Skin epidermis (tissue), 12 donors: ENCODE measurements around the gene SLC9A6.
"Not testable (repeated sequence)": the region's sequence is repeated elsewhere in the genome, so short reads cannot be mapped to it uniquely, and the experiment has no call there.

Source experiments
- H3K27ac ChIP-seq, 21 experiments: fragments of 200-600 bp; sonication (generic) in 11 of 21; one replicate each; pipeline ENCODE4 v1.5.0; 2020; ENCODE audit warnings: mild to moderate bottlenecking in 3 of 21, inconsistent platforms in 2 of 21, moderate library complexity in 2 of 21
- H3K4me3 ChIP-seq, 7 experiments: fragments of 200-600 bp; sonication (generic) in 2 of 7; one replicate each; pipeline ENCODE4 v1.5.0; 2020; ENCODE audit warnings: inconsistent platforms in 2 of 7, mild to moderate bottlenecking in 2 of 7, moderate library complexity in 1 of 7

The SLC9A6 gene

GRCh38 chrX:136025091-136025490 is 39.9 kb downstream of the SLC9A6 start:
- Histone ChIP-seq H3K27ac (no peak overlapping the region), H3K4me3 (no peak overlapping the region)

DNA sequence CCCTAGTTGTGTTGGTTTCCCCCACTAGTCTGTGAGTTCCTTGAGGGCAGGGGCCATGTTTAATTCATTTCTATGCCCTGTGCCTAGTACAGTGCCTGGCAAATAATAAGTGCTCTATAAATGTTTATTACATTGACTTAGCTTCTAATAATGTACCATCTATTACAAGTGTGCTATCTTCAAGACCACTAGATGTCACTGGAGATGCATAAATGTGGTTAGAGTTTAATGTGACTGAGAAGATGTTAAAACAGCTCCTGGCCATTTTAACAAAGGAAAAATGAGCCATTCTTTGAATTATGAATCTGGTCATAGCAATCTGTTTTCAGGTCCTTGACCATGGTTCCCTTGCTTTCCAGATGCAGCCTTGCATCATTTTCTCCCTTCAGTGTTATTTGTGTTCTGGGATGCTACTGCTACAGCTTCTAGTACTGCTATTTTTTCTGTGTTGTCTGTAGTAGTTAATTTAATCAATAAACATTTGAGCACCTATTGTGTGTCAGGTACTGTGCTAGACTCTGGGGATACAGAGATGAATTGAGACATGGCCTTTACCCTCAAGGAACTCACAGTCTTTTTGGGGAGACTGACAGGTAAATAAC is 43.2 kb downstream of the SLC9A6 start:
- peak overlapping the region in 1 of 21 experiments; percentile 63 for H3K27ac ChIP-seq
- H3K4me3 ChIP-seq: no peak overlapping the region

- peak overlapping the region in 2 of 21 experiments; percentile 54 to 63 for H3K27ac ChIP-seq
- H3K4me3 ChIP-seq: no peak overlapping the region
These were observed 44.5 kb downstream of the SLC9A6 start for GRCh38 chrX:136029766-136030165.

DNA sequence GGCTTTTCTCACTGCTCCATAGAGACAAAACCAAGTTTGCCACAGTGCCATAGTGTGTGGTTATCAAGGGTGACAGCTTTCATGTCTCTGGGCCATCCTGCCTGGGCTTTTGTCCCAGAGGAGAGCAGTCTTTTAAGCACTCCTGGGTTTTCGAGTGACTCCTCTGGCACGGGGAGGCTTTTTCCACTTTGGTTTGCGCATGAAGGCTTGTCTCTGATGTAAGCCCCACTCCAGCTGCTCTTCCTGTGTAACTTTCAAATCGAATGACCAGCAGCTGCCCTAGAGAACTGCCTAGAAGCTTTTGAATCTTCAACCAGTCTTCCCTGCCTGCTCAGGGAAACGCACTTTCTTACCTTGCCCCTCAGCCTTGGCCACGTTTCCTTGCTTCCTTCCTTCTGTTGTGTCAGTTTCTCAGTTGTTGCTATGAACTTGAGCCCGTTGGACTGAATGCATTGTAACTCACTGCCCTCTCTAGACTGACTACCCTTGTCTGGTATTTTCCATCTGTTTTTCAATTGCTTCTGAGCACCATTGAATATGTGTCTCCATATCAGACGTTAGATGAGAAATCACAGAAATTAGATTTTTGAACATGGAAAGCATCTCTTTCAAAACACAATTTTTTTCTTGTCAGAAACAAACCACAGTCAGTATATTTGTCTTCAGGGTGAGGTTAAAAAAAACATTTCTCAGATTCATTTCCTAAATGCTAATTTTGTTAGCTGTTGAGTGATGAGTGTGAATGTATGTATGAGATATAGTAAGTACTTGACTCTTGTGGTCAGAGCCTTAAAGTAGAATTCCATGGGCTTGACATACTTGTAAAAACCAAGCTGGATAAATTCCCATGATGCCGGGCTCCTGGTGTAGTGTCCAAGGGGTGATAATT is 45.3 kb downstream of the SLC9A6 start:
- Histone ChIP-seq H3K4me3 (no peak overlapping the region), H3K27ac (peak overlapping the region in 5 of 21 experiments; percentile 21 to 57 (median 46))

DNA sequence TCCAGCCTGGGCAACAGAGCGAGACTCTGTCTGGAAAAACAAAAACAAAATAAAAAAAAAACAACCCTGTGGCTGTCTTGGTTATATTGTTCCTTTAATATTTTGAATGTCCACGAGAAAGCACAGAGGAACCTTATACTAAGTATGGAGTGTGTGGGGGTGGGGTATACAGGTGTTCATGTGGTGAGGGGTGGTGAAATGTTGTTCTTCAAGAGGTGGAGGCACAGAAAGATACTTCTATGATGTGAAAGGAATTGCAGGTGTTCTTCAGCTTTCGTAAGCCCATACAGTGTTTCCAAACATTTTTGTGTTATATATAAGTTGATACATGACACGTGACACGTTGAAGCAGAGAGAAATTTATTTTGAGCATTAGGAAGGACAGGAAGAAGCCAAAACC is 46.4 kb downstream of the SLC9A6 start:
- Histone ChIP-seq H3K4me3 (no peak overlapping the region), H3K27ac (peak overlapping the region in 2 of 21 experiments; percentile 37 to 57)

DNA sequence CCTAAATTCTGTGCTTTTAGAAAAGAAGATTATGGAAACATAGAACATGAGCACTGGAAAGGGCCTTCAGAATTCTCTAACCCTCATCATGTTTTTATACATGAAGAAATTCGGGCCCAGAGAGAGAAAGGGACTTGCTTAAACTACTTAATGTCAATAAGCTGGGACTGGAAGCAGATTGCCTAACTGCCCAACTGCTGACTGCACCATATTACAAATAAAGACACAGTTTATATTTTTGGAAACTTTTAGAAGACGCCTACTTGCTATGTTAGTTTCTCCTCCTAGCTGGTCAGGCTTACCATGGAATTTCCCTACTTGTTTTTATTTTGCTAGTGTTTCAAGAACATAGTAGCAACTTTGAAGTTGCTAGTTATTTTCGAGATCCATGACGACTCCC is 47.1 kb downstream of the SLC9A6 start:
- Histone ChIP-seq H3K4me3 (no peak overlapping the region), H3K27ac (peak overlapping the region in 1 of 21 experiments; percentile 31)

- Histone ChIP-seq H3K27ac (no peak overlapping the region), H3K4me3 (no peak overlapping the region)
These were observed 49.4 kb downstream of the SLC9A6 start for GRCh38 chrX:136034668-136035067.

DNA sequence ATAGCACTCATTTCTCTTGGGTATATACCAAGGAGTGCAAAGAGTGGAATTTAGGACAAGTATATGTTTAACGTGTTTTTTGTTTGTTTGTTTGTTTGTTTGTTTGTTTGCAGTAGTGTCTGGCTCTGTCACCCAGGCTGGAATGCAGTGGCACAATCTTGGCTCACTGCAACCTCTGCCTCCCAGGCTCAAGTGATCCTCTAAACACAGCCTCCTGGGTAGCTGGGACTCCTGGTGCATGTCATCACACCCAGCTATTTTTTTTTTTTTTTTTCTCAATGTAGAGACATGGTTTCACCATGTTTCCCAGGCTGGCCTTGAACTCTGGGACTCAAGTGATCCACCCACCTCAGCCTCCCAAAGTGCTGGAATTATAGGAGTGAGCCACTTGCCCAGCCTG is 50.4 kb downstream of the SLC9A6 start:
- no peak overlapping the region for H3K4me3 ChIP-seq
- no peak overlapping the region for H3K27ac ChIP-seq

- Histone ChIP-seq H3K4me3 (no peak overlapping the region), H3K27ac (no peak overlapping the region)
These were observed 54.2 kb downstream of the SLC9A6 start for GRCh38 chrX:136039485-136039884.

DNA sequence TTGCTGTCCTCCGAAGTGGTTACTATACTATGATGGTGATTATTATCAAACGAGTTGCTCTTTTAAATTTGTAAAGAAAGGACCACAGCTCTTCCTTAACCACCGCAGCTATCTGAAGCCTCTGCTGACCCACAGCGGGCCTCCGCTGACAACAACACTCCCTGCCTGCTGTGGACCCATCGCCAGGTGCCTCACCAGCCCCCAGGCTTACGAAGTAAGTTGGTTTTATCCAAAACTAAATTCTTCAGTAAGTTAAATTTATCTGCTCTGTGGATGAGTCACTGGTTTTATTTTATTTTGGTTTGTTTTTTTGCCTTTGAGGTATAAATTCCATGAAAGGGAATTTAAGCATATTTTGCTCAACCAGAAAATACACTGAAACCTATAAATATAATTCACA is 54.7 kb downstream of the SLC9A6 start:
- Histone ChIP-seq H3K27ac (no peak overlapping the region), H3K4me3 (no peak overlapping the region)

DNA sequence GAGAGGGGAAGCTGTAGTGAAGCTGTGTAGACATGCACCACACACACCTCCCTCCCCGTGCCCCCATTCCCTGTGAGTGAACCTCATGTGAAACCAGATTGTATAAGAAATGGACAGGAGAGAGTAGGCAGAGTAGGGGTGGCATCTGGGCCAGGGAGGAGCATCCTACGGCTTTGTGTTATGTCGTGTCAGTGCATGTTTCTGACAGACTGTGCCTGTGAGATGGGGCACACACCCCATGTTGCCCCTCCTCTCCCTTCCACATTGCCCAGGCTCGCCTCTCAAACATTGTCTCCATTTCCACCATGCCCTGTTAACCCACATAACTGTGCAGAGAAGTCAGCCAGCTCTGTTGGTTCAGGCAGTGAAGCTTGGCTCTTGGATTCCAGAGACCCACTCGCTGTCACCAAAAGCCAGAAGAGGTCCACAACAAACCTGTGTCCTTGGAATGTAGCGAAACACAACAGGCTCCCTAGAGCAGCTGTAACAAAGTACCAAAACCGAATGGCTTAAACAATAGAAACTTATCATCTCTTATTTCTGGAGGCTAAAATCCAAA is 56.1 kb downstream of the SLC9A6 start:
- H3K27ac ChIP-seq: no peak overlapping the region

DNA sequence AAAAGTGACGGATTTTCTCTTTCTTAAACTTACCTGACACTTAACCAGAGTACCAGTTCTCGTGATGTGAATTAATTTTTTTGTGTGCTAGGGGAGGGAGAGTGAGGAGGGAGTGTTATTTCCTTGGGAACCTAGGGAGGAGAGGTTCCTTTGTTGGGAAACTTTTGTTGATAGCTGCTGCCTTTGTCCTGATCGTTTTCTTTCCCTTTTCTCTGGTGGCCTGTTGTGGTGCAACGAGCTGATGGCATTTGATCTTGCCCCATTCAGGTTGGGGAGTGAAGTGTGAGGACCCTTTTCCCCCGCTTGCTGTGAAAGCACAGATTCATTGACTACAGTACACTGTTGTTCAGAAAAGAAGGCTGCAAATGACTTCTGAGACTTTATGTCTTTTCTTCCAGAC is 59.8 kb downstream of the SLC9A6 start:
- no peak overlapping the region for H3K4me3 ChIP-seq
- no peak overlapping the region for H3K27ac ChIP-seq

More for the DNA sequence above, 56.1 kb downstream of the SLC9A6 start:
- no peak overlapping the region for H3K4me3 ChIP-seq

GRCh38 chrX:136046295-136047015 is 61.2 kb downstream of the SLC9A6 start:
- no peak overlapping the region for H3K4me3 ChIP-seq
- H3K27ac ChIP-seq: no peak overlapping the region

- Histone ChIP-seq H3K27ac (no peak overlapping the region), H3K4me3 (no peak overlapping the region)
These were observed 61.9 kb downstream of the SLC9A6 start for GRCh38 chrX:136047016-136047642.

GRCh38 chrX:136047969-136048368 is 62.7 kb downstream of the SLC9A6 start:
- no peak overlapping the region for H3K4me3 ChIP-seq
- H3K27ac ChIP-seq: peak overlapping the region in 1 of 21 experiments; percentile 14

DNA sequence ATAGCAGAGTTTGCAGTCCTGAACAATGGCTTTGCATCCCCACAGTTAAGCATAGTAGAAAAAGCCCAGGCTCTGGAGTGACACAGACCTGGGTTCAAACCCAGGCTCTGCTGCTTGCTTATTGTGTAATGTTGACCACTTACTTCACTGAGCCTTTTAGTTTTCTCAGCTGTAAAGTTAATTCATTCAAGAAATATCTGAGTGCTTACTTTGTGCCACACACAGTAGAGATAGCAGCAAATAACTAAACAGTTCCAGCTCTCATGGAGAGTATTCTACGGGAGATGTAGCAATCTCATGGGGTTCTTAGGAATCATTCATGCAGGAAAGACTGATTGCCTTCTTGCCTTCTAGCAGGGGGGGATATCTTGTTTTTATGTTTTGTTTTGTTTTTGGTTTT is 63.2 kb downstream of the SLC9A6 start:
- H3K27ac ChIP-seq: peak overlapping the region in 1 of 21 experiments; percentile 14
- no peak overlapping the region for H3K4me3 ChIP-seq

DNA sequence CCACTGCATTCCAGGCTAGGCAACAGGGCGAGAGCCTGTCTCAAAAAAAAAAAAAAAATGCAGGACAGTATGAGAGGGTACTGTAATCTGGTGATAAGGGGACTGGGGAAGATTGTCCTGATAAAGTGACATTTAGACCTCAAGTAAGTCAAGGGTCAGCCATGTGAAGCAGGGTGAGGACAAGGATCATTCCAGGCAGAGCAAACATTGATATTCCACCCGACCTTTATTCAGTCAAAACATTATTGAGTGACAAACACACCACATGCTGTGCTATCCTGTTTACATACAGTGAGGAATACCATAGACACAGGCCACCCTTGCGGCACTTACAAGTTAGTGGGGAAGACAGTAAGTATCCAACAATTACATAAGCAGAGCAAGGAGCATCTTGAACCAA is 64.4 kb downstream of the SLC9A6 start:
- no peak overlapping the region for H3K4me3 ChIP-seq
- no peak overlapping the region for H3K27ac ChIP-seq

GRCh38 chrX:136050875-136051274 is 65.6 kb downstream of the SLC9A6 start:
- H3K27ac ChIP-seq, H3K4me3 ChIP-seq: not testable (repeated sequence)

DNA sequence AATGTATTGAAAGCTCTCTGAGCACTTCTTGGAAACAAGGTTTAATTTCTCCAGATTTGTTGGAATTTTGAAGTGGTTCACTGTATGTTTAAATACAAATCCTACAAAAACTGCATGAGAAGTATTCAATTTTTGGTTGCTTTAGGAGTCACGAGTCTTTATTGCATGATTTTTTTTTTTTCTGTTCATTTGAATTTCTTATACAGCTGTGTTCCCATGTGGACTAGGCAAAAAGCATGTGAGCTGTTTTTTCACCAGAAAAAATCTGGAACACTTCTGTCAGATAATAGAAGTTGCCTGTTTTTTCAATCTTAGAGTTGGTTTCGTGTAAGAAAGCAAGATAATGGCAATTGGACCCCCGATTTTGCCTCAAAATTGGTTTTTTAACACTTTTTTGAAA is 66.4 kb downstream of the SLC9A6 start:
- no peak overlapping the region for H3K27ac ChIP-seq
- H3K4me3 ChIP-seq: no peak overlapping the region
